ENCODE results near the gene LETM1.

Gene LETM1

DNA sequence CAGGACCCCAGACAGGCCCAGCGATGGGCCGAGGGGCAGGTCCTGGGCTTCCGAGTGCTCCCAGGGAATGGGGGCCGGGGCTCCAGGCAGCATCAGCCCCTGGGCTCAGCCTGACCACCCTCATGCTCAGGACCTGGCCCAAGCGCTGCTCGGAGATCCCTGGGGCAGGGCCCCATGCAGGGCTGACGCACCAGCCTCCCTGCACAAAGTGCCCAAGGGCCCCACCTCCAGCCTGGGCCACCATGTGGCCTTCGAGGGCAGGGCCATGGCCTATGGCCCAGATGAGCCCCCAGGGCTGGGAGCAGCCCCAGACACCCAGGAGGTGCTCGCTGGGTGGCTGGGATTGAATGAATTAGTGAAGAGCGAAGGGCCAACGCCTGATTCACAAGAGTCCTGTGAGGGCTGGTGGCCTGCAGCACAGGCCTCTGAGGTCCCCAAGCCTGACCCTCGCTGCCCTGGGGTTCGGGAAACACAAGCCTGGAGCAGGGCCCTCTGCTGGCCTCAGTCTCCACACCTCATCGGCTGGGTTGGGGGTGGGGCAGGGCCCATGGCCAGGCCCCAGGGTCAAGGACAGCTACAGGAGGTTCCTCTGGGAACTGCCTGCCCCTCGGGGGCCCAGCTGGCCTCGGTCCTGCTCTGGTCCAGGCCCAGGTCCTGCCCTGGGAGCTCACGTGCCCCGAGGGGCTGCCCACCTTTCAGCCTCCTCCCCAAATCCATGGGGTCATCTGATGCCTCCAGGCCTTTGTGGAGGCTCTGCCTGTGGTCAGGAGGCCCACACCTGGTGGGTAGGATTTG, 76.2 kb downstream of the LETM1 start:
- no peak overlapping the region for H3K27ac Mint-ChIP-seq
- no peaks in the 10 kb centered on the region for H3K9me3 Mint-ChIP-seq
- H3K4me1 Mint-ChIP-seq: no peaks in the 10 kb centered on the region
- H3K27me3 Mint-ChIP-seq: no peaks in the 10 kb centered on the region
- H3K4me3 Mint-ChIP-seq: no peak overlapping the region
- H3K36me3 Mint-ChIP-seq: no peaks in the 10 kb centered on the region

GRCh38 chr4:1778642-1779392, 77.1 kb downstream of the LETM1 start:
- Mint-ChIP-seq H3K4me1 (no peaks in the 10 kb centered on the region), H3K36me3 (no peaks in the 10 kb centered on the region), H3K27ac (no peak overlapping the region), H3K9me3 (no peaks in the 10 kb centered on the region), H3K27me3 (no peaks in the 10 kb centered on the region), H3K4me3 (no peak overlapping the region)

DNA sequence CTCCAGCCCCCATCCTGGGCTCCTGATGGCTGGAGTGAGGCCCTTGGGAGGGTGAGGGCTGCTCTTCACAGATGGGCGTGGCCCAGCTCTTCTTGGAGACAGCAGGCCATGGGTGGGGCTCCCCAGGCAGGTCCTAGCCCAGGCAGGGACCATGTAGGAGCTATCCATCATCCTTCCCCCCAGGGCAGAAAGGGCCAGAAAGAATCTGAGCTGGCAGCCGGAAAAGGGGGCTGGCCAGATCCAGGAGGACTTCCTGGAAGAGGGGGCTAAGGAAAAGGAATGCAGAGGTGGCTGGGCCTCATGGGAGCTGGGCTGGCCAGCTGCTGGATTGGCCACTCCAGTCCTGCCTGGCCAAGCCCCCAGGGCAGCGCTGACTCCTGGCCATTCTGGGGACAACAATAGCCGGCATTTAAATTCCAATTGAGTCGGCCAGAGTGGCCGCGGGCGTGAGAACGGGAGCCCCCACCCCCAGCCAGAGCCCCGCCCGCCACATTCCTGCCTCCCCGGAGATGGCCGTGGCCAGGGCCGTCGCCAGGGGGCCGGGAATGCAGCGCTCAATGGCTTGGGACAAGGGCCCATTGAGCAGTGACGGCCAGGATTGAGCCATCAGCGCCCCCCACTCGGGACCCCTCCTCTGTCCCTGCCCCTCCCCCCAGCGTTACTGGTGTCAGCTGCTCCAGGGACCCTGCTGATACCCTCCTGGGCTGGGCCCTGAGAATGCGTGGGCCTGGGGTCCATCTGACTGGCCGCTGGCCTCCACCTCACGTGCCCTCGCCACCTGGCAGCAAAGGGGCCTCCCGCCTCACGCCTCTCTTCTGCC, 77.9 kb downstream of the LETM1 start:
- Mint-ChIP-seq H3K27ac (no peak overlapping the region), H3K4me3 (no peak overlapping the region), H3K9me3 (no peaks in the 10 kb centered on the region), H3K27me3 (no peaks in the 10 kb centered on the region), H3K36me3 (no peaks in the 10 kb centered on the region), H3K4me1 (no peaks in the 10 kb centered on the region)

GRCh38 chr4:1776521-1777161, 79.3 kb downstream of the LETM1 start:
- H3K36me3 Mint-ChIP-seq: no peaks in the 10 kb centered on the region
- H3K9me3 Mint-ChIP-seq: no peaks in the 10 kb centered on the region
- no peaks in the 10 kb centered on the region for H3K27me3 Mint-ChIP-seq
- no peak overlapping the region for H3K4me3 Mint-ChIP-seq
- H3K4me1 Mint-ChIP-seq: no peaks in the 10 kb centered on the region
- H3K27ac Mint-ChIP-seq: no peak overlapping the region

GRCh38 chr4:1775731-1776500, 80.0 kb downstream of the LETM1 start:
- Mint-ChIP-seq H3K27ac (no peak overlapping the region), H3K36me3 (no peaks in the 10 kb centered on the region), H3K9me3 (no peaks in the 10 kb centered on the region), H3K27me3 (no peaks in the 10 kb centered on the region), H3K4me1 (no peaks in the 10 kb centered on the region), H3K4me3 (no peak overlapping the region)

DNA sequence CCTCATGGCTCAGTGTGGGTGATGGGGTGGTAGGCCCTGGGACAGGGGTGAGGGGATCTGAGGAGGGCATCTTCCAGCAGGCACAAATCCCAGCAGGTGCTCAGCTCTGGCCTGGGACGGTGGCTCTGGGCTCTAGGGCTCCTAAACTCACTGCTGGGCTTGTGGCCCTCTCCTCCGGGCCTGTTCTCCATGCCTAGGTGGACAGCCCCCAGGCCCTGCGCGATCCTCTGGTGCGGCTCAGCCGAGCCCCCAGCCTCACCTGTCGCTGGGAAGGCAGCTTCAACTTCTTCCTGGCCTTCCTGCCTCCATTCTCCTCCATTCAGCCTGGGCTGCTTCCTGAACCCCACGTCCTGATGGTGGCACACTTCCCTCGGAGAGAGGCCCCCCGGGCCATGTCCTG, 82.2 kb downstream of the LETM1 start:
- Mint-ChIP-seq H3K9me3 (no peaks in the 10 kb centered on the region), H3K4me1 (no peaks in the 10 kb centered on the region), H3K27ac (no peak overlapping the region), H3K4me3 (no peak overlapping the region), H3K36me3 (no peaks in the 10 kb centered on the region), H3K27me3 (no peaks in the 10 kb centered on the region)

DNA sequence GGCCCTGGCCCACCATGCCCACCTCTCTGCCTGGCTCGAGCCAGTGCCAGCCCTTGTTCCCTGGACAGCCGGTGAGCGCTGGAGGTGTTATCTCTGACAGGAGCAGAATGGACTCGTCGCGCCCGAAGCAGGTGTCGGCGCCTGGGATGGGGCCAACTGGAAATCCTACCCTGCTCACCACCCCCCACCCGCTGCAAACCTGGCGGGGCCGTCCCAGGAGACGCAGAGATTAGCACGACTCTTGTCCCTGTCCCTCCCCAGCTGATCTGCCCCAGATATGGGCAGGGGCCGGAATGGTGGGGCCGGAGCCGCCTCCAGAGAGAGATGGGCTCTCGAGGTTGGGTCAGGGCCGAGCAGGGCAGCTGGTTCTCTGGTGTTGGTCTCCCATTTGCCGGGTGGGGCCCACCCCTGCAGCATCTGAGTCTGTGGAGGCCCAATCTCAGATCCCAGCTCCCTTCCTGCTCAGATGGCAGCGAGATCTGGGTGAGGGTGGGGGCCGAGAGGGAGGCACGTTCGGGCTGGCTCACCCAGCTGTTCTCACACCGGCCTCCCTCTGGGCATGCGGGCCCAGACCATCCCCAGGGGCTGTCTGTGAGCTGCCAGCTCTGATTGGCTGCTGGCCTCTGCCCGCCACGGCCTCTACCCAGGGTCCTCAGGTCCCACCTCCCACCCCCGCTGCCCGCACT, 83.0 kb downstream of the LETM1 start:
- H3K27ac Mint-ChIP-seq: no peak overlapping the region
- peaks cover 4% of the 10 kb centered on the region for H3K27me3 Mint-ChIP-seq
- H3K4me1 Mint-ChIP-seq: peaks cover 4% of the 10 kb centered on the region
- H3K4me3 Mint-ChIP-seq: no peak overlapping the region
- no peaks in the 10 kb centered on the region for H3K9me3 Mint-ChIP-seq
- H3K36me3 Mint-ChIP-seq: no peaks in the 10 kb centered on the region

DNA sequence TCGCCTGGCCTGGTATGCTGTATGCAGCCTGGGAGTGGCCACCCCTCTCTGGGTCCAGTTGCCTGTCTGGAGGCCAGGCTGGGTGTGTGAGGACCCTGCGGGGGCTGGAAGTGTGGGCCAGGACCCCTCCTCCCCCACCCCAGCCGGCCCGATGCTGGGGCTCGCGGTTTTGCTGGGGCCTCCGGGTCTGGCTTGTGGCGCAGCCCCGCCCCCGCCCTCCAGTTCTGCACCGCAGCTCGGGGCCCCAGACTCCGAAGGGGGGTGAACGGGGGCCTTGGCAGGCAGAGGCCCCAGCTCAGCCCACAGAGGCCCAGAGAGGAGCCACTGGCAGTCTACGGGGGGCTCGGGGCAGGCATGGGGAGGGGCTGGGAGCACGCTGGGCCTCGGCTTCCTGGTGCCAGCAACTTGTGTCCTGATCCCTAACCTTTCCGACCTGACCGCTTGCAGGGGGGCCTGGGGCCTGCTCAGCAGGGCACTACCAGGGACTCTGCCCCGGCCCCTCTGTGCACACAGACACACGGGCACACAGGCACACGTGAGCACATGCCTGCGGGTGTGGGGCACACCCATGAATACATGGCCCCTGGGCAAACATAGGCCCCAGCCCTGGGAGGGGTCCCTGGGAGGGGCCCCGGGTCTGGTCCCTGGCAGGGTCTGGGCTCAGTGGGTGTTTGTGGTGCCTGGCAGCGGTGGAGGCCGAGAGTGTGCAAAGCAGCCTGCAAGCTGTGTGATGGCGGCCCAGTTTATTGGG, 84.2 kb downstream of the LETM1 start:
- Mint-ChIP-seq H3K4me3 (no peak overlapping the region), H3K27ac (no peak overlapping the region)

GRCh38 chr4:1770791-1771231, 85.1 kb downstream of the LETM1 start:
- Mint-ChIP-seq H3K36me3 (no peaks in the 10 kb centered on the region), H3K27me3 (peaks cover 4% of the 10 kb centered on the region), H3K27ac (no peak overlapping the region), H3K4me3 (no peak overlapping the region), H3K9me3 (no peaks in the 10 kb centered on the region), H3K4me1 (peaks cover 4% of the 10 kb centered on the region)

More for the DNA sequence above, 84.2 kb downstream of the LETM1 start:
- Mint-ChIP-seq H3K4me1 (peaks cover 4% of the 10 kb centered on the region), H3K36me3 (no peaks in the 10 kb centered on the region), H3K27me3 (peaks cover 4% of the 10 kb centered on the region), H3K9me3 (no peaks in the 10 kb centered on the region)

GRCh38 chr4:1770245-1770644, 85.7 kb downstream of the LETM1 start:
- Mint-ChIP-seq H3K4me3 (no peak overlapping the region), H3K27ac (no peak overlapping the region), H3K4me1 (peaks cover 4% of the 10 kb centered on the region), H3K36me3 (no peaks in the 10 kb centered on the region), H3K9me3 (no peaks in the 10 kb centered on the region), H3K27me3 (peaks cover 7% of the 10 kb centered on the region)

- Mint-ChIP-seq H3K9me3 (no peaks in the 10 kb centered on the region), H3K27me3 (peaks cover 8% of the 10 kb centered on the region), H3K27ac (no peak overlapping the region), H3K4me1 (peaks cover 4% of the 10 kb centered on the region), H3K4me3 (no peak overlapping the region), H3K36me3 (no peaks in the 10 kb centered on the region)
These were observed 86.3 kb downstream of the LETM1 start for GRCh38 chr4:1769692-1770091.

DNA sequence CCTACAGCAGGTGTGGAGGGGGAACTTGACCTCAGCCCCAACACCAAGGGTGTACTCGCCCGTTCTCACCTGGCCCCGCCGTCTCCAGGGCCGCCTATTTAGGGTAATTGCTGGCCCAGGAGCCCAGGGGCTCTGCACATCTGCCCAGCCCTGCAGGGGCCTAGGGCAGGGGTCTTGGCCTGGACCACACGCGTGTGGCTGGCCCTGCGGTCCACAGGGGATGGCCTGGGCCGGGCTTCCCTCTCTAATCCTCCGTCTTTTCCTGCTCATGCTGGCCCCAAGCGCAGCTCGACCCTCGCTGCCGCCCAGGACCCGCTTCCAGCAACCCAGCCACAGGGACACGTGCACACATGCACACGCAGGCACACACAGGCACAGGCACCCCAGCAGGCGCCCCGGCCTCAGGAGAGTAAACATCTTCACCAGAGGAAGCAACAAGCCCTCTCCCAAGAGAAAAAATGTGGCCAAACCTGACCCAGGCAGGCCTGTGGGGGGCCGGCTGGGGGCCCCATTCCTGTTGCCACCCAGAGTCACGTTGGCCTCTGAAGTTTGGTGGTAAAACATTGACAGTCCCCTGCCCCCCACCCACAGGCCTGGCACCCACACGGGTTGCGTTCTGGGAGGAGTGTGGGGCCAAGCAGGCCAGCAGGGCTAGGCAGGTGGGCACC, 87.5 kb downstream of the LETM1 start:
- H3K9me3 Mint-ChIP-seq: no peaks in the 10 kb centered on the region
- peak overlapping the region; percentile 49 for H3K4me3 Mint-ChIP-seq
- H3K27ac Mint-ChIP-seq: no peak overlapping the region
- H3K36me3 Mint-ChIP-seq: no peaks in the 10 kb centered on the region
- peaks cover 4% of the 10 kb centered on the region for H3K4me1 Mint-ChIP-seq
- H3K27me3 Mint-ChIP-seq: peaks cover 8% of the 10 kb centered on the region

DNA sequence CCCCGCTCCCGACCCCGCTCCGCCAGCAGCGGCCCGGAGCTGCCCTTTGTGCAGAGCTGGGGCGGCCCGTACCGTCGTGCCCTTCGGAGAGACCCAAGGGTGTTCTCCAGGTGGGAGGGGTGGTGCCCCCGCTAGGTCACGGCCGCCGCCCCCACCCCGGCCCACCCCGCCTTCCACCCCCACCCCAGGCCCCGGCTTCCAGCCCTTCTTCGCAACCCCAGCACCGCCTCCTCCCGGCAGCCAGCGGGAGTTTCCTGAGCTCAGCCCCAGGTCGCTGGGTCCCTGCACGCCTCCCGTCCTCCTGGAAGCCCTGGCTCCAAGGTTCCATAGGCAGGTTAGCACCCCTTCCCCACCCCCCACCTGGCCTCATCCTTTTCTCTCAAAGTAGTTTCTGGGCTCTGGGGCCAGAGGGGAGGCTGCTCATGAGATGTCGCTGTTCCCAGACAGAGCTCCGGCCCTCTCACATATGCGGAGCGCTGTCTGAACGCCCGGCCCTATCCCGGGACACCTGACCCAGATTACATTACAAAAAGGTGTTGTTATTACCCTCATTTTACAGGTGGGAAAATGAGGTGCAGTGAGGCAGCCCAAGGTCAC, 88.1 kb downstream of the LETM1 start:
- peak overlapping the region; percentile 49 for H3K4me3 Mint-ChIP-seq
- peaks cover 8% of the 10 kb centered on the region for H3K27me3 Mint-ChIP-seq
- H3K36me3 Mint-ChIP-seq: no peaks in the 10 kb centered on the region
- no peaks in the 10 kb centered on the region for H3K9me3 Mint-ChIP-seq
- peaks cover 4% of the 10 kb centered on the region for H3K4me1 Mint-ChIP-seq
- H3K27ac Mint-ChIP-seq: no peak overlapping the region

Data from activated naive CD4-positive, alpha-beta T cell treated with anti-CD3 and anti-CD28 coated beads, Interleukin-2, amount 50 U/mL, for 24 hours (primary cell).